ENCODE measurements around the gene CAPN6. TPM values are rescaled to one million over a fixed set of nuclear protein-coding genes. Genes with fewer than 3 reads are reported as not detected.

CAPN6 gene, protein sequence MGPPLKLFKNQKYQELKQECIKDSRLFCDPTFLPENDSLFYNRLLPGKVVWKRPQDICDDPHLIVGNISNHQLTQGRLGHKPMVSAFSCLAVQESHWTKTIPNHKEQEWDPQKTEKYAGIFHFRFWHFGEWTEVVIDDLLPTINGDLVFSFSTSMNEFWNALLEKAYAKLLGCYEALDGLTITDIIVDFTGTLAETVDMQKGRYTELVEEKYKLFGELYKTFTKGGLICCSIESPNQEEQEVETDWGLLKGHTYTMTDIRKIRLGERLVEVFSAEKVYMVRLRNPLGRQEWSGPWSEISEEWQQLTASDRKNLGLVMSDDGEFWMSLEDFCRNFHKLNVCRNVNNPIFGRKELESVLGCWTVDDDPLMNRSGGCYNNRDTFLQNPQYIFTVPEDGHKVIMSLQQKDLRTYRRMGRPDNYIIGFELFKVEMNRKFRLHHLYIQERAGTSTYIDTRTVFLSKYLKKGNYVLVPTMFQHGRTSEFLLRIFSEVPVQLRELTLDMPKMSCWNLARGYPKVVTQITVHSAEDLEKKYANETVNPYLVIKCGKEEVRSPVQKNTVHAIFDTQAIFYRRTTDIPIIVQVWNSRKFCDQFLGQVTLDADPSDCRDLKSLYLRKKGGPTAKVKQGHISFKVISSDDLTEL
- 0.70 and 0.73 TPM in 2 replicates for total RNA-seq
- 5.5 TPM for polyA plus RNA-seq (2012)

DNA sequence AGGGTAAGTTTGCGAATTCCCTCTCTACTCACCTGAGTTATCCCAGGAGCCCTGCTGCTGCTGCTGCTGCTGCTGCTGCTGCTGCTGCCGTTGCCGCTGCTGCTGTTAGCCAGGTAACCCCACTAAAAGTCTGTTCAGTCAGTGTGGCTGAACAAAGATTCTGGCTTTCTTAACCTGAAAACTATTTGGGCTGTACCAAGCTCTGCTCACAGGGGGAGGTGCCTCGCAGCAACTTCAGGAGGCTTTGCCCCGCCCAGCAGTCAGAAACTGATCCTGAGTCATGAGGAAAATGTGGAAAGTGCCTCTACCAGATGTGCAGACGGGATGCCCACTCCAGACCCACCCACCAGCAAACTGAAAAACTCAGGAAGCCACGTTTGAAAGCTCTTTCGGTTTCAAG, at the start of gene CAPN6:
Gene CAPN6 (minus strand): TSS at position 145 of the 400 bp plus-strand sequence. CDS start 6,547 bp downstream, outside the sequence.
- DNase-seq (ENCODE audit: low read depth), result no peak

DNA sequence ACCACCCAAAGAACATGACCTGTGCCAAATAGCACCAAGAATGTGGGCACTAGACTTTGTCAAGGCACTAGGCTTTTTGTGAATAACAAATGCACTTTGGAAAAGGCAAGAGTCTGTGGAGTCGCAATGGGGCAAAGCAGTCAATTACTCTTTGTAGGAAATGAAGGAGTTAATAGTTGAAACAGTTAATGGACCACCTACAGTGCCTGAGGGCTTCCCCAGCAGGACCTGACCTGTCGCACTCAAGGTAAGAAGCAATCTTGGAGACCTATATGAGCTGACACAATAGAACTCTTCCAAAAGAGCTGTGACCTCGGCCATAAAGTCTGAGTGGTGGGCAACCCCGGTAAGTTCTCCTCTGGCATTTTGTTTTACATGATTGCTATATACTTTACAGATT, 49.2 kb upstream of the CAPN6 start:
- DNase-seq (ENCODE audit: low read depth), result no peak

DNA sequence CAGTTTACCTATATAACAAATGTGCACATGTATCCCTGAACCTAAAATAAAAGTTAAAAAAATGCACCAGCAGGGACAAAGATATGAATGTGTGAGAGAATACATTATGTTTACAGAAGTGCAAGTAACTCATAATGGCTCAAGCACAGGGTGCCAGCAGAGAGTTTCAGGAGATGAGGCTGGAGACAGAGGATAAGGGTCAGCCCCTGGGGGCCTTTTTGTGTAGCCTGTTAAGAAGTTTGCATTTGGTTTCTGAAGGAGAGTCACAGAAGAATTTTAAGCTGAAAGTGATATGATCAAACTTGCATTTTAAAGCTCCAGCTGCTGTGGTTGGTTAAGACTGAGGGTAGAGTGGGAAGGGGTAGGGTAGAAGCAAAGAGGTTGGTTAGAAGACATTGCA, 48.6 kb upstream of the CAPN6 start:
- DNase-seq (ENCODE audit: low read depth), result no peak

DNA sequence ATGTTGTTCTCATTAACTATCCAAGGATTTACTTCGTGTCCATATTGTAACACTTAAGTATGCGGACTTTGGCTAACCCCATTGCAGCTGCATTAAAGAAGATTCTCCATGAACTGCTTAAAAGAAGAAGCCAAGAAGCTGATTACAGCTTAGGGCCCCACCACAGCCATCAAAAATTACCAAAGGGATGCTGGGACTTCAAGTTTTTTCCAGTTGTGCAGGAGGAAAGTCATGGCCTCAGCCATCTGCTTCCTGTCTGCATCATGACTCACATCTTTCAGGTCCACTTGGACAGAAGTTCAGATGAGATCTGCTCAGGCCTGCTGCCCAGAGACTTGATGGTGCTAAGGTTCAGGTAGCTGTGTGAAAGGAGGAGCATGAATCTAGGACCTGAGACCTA, 38.8 kb upstream of the CAPN6 start:
- no peak for DNase-seq (ENCODE audit: low read depth)

DNA sequence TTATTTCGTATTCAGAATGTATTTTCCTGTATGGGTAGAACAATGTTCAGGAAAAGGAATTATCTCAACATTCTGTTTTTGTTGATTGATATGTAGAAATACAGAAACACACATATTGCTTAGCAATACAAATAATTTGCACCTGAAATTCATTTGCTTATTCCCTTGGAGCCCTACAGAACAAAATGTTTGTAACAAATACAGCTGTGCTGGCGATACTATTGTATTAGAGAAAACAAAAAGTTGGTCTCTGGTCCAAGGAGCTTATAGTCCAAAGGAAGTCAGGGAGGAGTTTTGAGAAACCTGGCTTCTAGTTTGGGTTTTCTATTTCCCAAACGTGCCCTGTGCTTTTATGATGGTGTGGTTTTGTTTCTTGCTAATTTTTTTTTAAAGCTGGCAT, 37.8 kb upstream of the CAPN6 start:
- DNase-seq (ENCODE audit: low read depth), result no peak

DNA sequence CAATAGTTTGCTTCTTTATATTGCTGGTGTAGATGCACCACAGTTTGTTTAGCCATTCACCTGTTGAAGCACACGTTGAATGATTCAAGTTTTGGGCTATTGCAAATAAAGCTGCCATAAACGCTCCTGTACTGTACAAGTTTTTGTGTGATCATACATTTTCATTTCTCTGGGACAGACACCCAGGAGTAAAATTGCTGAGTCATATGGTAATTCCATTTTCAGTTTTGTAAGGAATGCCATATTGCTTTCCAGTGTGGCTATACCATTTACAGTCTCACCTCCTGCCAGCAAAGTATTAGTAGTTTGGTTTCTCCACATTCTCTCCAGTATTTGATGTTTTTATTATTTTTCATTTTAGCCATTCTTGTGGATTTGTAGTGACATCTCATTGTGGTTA, 32.0 kb upstream of the CAPN6 start:
- no peak for DNase-seq (ENCODE audit: low read depth)

DNA sequence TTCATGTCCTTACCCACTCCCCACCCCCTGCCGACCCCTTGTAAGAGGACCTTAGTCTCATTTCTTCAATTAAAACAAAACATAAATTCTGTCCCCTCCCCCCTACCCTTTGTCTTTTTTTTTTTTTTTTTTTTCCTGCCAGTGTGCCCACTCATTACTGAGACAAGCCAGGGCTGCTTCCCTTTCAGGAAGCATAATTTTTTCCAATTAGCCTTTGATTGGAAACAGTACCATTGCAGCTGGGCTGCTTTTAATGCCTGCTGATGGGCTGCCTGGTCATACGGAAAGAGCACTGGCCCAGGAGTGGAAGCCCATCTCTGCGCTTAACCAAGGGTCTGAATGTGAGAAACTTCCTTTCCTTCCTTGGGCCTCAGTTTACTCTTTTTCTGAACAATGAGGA, 18.6 kb upstream of the CAPN6 start:
- DNase-seq (ENCODE audit: low read depth), result no peak

DNA sequence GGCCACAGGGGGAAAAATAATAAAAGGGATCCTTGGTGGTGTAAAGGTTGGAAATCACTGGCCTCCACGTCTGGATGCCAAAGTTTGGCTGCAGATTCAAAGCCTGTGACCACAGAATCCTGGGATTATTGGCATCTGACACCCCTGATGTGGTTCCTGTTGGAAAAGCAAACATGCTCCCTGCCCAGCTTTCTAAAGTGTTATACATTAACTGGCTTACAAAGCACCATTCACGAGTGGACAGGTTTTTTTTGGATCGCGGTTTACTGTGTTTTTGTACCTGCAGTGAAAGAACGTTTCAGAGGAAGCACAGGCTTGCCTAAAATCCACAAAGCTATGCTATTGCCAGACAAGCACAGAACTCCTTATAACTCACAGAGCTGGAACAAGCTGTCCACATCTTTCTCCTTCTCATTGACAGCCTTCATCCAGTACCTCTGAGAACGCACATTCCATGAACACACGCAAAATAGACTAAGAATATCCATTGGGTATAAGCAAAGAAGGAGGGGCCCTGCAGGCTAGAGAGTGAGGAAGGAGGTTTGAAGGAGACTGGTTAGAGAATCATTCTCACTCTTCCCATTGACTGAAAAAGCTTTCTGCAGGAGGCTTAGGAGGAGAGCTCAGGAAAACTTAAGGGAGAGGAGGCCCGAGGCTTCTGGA, 14.5 kb upstream of the CAPN6 start:
- peak; percentile 11 for DNase-seq (ENCODE audit: low read depth)

DNA sequence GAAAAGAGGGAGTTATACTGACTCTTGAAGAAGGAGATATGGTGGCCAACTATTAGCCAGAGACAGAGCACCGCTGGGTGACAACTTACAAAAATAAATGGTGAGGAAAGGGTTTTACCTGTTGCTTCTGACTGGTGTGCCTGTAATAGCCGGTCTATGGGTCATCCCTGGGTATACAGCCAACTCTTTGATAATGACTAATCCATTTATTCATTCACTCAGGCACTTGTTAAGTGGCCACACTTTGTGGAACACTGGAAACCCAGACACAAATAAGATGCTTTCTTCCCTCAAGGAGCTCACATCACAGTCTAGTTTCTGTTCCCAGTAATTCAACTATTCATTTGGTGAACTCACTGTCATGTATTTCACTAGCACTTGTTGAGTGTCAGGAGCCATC, 13.2 kb upstream of the CAPN6 start:
- DNase-seq (ENCODE audit: low read depth), result peak; percentile 20

DNA sequence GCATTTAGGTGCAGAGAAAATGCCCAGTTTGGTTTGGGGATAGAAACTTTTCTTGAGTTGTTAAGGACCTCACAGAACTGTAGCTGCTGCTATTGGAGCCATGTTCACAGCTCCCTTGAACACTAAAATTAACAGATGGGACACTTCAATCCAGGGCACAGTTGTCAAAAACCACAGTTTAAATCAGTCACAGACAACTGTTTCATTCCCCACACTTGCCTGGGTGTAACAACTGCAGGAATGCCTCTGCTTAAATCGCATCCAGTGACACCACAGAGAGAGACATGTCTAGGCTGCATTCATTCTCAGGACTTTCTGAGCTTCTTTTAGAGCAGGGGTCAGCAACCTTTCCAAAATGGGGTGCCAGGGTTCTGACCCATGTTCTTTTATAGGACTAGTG, 12.7 kb upstream of the CAPN6 start:
- DNase-seq (ENCODE audit: low read depth), result peak; percentile 45

DNA sequence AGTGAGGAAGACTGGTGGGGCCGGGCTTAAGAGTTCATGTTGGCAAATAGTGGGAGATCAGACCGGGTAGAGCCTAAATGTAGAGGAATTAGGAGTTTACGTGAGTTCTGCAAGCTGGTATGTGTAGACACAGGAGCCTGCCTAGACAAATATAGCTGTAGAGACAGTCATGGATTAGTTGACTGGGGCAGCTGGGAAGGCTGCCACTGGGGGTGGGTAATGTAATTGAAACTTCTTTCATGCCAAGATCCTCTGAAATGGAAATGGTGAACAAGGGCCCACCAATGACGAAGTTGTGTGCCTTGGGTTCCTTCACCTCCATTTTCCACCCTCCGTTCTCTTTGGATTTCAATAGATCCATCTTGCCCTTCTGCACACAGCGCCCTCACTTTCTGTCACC, 11.9 kb upstream of the CAPN6 start:
- peak; percentile 17 for DNase-seq (ENCODE audit: low read depth)

DNA sequence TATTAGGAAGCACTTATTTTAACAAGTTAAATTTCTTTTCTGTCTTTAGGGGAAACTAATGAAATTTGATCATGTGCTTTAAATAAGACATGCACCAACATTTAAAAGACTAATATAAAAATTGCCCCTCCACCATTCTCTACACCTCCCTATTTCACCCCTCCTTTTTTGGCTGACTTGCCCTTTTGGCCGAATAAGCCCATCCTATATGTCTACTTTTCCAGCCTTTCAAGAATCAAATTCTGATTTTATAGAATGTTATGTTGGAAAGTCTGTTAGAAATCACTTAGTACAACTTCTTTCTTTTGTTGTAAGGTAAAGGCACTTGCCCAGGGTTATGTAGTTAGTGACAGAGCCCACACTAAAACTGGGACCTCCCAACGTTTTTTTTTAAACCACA, 1.8 kb downstream of the CAPN6 start:
- no peak for DNase-seq (ENCODE audit: low read depth)

DNA sequence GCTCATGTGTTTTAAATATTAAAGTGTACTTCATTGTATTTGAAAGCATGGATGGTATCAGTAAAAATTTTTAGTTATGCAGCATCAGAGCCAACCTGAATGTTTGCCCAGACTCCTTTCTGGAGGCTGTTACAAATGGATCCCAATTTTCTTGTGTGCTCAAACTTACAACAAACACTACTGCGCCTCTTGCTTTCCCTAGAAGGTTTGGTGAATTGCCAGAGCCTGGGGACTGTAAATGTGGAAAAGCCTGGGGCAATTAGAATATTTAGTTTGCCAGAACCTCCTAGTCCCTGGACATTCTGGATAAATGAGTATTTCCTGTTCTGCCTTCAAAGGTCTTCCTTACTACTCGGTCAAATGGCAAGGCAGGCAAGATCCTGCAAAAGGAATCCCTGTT, 4.8 kb downstream of the CAPN6 start:
- DNase-seq (ENCODE audit: low read depth), result no peak

DNA sequence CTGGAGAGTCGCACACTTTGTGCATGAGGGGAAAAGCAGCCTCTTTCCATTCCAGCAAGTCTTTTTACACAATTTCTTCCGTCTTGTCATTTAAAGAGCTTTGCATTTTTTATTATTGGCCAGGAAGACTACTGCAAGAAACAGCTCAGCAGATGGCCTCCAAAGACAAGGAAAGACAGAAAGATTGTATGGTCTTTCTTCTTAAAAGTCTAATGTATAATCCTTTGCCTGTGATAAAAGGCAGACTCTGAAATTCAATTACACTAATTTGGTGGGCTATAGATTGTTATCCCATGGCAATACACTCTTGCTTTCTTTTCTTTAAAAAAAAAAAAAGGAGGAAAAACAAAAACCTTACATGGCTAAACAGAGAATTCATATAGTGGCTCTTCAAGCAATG, 5.9 kb downstream of the CAPN6 start:
- DNase-seq (ENCODE audit: low read depth), result no peak

DNA sequence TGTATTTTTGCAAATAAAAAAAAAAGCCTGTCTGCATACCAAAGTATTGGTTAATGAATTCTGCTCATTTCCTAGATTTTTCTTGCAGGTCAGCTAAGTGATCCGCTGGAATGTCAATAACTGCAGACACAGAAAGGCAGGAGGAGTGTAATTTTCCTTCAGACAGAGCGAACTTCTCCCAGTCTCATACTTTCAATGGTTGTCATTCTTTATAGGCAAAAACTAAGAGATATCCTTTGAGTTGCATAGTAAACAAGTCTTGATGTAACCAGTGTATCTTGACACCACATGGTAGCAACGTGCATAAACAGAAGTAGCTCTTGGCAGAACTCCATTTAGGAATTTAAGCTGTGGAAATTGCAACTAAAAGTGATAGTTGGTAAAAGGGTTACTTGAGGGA, 8.2 kb downstream of the CAPN6 start:
- DNase-seq (ENCODE audit: low read depth), result no peak

DNA sequence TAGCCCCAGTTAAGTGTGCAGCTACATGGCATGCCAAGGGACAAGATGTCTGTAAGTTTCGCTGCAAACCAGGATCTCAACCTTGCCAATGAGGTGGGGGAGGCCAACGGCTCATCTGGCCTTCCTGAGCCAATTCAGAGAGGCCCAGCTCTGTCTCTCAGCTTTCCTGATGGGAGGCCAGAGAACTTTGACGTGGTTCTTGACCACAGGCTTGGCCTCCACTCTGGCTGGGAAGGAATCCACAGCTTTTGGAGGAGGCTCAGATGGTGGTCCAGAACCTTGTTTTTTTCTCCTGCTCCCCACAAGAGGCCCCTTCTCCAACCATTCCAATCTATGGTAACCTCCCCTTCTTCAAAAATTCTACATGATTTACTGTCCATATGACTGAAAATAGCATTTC, 9.8 kb downstream of the CAPN6 start:
- DNase-seq (ENCODE audit: low read depth), result no peak

DNA sequence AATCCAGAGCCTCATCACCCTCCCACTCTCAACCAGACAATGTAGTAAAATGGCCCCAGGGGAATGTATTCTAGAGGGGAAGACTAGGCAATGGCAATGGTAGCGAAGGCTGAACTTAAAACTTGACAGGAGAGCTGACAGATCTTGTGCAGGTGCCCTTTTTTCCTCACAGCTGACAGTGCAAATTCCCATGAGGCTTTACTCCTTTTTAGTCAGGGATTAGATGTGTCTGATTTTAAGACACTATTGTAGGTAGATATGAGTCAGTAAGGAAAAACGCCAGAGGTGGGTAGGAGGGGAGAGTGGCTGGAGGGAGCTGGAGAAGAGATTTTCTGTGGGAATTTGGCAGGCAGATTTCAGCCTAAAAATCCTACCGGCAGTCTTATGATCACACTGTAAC, 10.7 kb downstream of the CAPN6 start:
- no peak for DNase-seq (ENCODE audit: low read depth)

DNA sequence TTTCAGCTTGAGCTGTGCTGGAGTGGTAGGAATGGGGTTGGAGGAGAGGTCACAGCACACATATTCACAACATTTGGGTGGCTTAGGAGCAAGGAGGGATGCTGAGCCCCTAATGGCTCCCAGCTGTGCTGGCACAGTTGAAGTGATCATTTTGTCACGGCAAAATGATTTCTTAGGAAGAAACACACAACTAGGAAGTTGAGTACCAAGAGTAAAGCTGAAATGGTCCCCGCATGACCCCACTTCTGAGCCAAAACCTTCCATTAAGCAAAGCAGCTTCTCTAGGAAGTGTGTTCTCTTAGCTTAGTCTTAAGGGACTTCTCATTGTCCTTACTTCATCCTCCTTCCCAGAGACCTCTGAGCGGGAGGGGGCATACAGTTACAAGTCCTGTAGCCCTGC, 12.6 kb downstream of the CAPN6 start:
- no peak for DNase-seq (ENCODE audit: low read depth)

DNA sequence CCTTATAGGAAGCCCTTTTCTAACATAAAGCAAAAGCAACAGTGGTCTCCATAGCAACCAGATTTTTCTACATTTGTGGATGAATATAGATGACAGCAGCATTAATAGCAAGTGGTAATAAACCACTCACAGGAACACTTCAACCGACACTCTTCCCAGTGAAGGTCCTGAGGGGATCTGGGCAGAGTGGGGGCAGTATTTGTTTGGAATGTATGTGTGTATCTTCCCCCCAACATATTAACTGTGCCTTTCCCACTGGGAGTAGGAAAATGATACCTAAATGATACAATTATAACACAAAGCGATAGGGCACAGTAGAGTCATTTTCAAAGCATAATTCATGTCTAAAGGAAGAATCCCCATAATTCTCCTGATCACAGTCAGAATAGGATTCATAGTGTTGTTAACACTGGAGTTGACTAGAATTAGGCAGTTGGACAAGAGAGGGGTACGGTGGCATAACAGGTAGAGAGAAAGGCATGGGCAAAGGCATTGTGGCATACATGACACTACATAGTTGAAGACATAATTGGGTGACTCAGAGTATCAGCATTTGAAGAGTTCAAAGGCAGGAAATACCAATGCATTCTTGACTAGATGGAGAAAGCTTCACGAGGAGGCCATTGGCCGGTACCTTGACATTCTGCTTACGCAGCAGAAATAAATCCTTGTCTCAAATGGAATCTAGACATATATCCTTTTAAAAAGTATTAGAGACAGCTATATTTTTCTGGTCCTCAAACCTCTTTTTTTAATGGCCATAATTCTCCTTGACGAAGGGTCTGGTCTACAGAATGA, 15.2 kb downstream of the CAPN6 start:
- no peak for DNase-seq (ENCODE audit: low read depth)

DNA sequence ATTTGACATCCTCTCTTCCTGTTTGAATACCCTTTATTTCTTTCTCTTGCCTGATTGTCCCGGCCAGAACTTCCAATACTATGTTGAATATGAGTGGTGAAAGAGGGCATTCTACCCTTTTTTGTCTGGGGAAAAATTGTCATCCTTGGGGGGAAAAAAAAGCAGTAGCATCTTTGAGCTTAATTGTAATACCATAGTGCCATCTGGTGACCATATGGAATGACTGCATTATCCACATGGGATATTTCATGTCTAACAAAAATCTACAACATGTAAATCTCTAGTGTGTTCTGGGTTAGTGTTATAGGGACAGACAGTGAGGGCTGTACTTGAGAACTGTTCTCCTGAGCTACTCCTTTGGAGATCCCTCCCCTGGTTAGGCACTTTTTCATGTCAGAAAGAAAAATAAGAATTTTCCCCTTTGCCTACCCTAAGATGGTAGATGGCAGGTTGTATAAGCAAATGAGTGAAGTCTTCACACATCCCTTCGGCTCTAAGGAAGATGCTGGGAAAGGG, 26.0 kb downstream of the CAPN6 start:
- no peak for DNase-seq (ENCODE audit: low read depth)

DNA sequence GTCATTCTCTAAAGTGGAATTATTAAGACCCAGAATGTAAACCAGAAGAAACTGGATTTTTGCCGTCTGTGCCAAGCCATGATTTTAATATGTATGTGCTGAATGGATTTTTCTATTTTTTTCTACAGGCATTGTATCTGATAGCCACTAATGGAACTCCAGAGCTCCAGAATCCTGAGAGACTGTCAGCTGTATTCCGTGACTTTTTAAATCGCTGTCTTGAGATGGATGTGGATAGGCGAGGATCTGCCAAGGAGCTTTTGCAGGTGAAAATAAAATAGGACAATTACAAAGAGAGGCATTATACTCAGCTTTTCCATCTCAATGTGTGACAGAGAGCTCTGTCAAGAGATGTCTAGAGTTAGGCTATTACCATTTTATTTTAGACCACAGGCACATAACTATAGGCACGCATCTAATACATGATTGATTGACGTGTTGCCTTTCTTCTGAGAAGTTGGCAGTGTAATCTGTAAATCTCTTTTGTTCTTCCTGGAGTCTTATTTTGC, 53.9 kb downstream of the CAPN6 start:
- no peak for DNase-seq (ENCODE audit: low read depth)
